GM12801 (cell line): Measurements from ENCODE around the gene PCDH12.

Source experiments
- TF ChIP-seq, protein P1 (sequence below): IDR thresholded peaks from one replicate; pipeline ENCODE4 v1.5.1; 2011; ENCODE audit warnings: control low read depth; ENCODE audit not compliant: insufficient read length; ENCODE audit errors: extremely low read depth

The PCDH12 gene

DNA sequence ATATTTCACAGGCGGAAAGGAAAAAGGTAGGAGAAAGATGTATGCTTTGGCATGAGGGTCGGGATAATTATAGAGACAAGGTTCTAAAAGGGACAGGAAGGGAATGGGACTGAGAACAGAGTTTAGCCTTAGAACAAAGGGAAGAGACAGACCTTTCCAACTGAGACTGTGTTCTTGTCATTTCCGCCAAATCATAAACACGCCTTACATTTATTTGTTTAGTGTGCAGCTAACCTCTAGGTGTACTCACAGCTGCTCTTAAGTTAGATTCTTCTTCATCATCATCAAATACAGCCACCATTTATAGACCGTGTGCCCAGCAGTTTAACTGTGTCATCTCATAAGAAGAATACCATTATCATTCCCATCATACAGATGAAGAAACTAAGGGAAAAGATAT, 40.2 kb downstream of the PCDH12 start:
- TF ChIP-seq, protein P1, sequence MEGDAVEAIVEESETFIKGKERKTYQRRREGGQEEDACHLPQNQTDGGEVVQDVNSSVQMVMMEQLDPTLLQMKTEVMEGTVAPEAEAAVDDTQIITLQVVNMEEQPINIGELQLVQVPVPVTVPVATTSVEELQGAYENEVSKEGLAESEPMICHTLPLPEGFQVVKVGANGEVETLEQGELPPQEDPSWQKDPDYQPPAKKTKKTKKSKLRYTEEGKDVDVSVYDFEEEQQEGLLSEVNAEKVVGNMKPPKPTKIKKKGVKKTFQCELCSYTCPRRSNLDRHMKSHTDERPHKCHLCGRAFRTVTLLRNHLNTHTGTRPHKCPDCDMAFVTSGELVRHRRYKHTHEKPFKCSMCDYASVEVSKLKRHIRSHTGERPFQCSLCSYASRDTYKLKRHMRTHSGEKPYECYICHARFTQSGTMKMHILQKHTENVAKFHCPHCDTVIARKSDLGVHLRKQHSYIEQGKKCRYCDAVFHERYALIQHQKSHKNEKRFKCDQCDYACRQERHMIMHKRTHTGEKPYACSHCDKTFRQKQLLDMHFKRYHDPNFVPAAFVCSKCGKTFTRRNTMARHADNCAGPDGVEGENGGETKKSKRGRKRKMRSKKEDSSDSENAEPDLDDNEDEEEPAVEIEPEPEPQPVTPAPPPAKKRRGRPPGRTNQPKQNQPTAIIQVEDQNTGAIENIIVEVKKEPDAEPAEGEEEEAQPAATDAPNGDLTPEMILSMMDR = no peak

DNA sequence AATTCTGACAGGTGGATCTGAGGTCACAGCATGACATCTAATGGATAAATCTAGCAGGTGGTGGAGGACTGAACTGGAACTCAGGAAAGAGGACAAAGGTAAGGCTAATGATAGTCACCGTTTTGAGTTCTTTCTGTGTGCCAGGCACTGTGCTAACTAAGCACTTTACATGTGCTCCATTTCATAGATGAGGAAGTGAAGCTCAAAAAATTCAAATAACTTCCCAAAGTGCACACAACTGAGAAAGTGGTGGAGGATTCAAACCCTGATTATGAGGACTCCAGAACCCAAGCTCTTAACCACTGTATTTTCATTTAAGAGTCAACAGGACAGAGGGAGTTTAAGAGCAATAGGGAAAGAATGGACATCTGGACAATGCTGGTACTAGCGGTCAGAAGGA, 41.5 kb downstream of the PCDH12 start:
- TF ChIP-seq, protein P1 = no peak

DNA sequence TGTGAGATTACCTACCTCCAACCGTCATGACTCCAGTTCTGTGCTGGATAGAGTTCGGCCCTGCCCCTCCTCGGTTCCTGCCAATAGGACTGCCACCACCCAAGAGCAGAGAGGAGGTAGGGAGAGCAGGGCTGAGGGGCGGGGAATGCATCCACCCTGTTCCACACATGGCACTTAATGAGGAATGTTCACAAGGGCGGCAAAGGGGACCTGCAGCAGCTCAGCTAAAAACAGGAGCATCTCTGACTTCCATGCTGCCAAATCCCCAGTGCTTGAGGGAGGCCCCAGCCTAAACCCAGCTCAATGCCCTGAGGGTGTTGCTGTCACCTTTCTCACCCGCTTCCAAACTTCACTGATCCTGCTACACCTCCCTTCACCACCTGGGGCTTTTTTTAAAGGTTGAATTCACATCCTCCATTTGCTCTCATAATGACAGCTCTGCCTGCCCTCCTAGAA, 42.1 kb downstream of the PCDH12 start:
- TF ChIP-seq, protein P1 = no peak

DNA sequence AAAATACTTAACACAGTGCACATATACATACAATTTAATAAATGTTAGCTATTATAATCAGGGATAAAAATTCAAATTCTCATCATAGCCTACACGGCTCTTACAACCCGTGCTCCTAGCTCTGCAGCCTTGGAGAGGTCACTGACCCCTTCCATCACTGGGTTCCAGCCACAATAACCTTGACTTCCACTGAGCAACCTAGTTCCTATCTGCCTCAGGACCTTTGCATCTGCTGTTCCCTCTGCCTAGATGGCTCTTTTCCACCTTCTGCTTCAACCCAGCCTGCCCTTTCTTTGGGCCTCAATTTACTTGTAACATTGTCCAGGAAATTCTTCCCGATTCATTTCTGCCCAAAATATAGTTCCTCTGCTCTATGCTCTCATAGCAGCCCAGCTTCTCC, 43.2 kb downstream of the PCDH12 start:
- TF ChIP-seq, protein P1 = no peak

DNA sequence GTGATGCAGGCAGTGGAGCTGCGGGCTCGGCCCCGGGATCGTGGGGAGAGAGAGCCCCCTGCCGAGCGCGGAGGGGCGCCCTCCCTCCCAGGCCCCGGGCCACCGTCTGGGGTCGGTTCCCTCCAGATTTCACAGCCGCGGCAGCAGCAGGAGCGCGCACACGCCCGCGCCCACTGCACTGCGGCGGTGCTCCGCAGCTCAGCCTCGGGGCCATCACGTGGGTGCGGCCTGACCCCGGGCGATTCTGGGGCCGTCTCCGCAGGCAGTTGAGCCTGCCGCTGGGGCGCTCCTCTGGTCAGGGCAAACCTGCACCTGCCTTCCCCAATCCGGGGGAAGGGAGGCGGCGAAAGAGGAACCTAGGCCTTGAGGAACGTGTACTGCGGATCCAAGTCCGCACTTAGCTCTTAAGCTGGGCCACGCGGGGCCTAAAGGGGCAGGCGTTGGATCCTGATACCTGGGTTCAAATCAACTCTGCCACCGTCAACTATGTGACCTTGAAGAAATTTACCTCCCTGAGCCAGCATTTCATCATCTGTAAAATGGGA, 43.7 kb downstream of the PCDH12 start:
- TF ChIP-seq, protein P1 = no peak

DNA sequence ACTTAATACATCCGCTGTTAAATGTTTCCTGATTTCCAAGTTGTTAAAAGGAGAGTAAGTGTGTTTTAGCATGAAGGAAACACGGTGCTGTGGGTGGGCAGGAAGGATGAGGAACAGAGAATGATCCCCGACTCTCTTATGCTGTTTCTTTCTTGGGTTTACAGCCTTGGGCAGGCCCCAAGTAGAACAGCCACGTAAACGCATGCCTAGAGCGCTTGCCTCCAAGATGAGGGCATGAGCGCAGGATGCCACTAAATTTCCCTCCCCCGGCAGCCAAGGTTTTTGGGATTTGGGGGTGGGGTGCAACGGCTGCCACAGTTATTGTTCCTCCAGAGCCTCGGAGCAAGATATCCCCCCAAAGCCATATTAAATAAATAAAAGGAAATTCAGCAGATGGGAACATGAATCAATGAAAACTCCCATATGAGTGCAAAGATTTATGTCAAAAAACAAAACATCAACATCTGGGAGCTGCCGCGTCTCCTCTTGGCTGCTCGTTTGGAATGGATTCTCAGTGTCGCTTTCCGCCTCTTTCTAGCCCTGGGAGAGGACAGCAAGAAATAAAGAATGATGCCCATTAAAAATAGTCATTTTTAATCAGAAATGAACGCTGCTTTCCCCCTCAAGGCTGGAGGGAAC, 44.3 kb downstream of the PCDH12 start:
- TF ChIP-seq, protein P1 = no peak

DNA sequence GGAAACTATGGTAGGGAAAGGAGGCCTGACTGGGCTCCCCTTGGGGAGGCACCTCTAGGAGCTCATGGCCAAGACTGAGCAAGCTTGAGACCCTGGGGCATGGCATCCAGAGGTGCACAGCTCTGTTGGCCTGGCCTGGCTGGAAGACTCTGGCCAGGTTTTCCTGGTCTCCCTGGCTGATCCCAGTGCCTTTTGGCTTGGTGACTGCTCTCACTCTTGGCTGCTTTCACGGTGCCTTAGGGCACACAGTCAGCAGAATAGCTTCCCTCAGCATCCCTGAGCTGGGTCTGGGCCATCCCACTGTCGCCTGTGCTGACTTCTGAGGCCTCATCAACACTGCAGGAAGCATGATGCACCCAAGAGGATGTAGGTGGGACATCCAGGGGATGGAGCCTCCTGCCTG, 47.7 kb downstream of the PCDH12 start:
- TF ChIP-seq, protein P1 = no peak

DNA sequence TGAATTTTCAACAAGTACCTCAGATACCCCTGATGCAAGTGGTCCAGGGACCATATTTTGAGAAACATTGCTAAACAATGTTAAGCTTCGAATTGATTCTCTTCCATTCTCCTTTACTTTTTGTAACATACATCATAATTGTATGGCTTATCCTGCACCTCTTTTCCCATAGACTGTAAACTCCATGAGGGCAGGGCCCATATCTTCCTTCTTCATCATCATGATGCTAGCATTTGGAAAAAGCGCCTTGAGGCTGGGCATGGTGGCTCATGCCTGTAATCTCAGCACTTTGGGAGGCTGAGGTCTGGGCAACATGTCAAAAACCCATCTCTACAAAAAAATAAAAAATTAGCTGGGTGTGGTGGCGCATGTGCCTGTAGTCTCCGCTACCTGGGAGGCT, 48.8 kb downstream of the PCDH12 start:
- TF ChIP-seq, protein P1 = no peak
